A549 (cell line): ENCODE results near the gene DCPS.

Experiments
- CTCF ChIP-seq: fragments of >200 bp; sonication (Bioruptor Twin); formaldehyde crosslinking; IDR thresholded peaks from 3 replicates; pipeline ENCODE4 v1.5.1; 2016
- PHF8 ChIP-seq: fragments of 200-600 bp; sonication (generic); IDR thresholded peaks from 2 replicates; pipeline ENCODE4 v1.6.1; 2016; ENCODE audit warnings: low read depth, mild to moderate bottlenecking, antibody characterized with exemption, moderate library complexity, borderline replicate concordance
- RAD21 ChIP-seq, 2 experiments: fragments of >200 bp in 1 of 2; sonication (Bioruptor Twin) in 1 of 2; formaldehyde crosslinking in 1 of 2; IDR thresholded peaks in 1 of 2; conservative IDR thresholded peaks in 1 of 2; 2 replicates in 1 of 2; 3 replicates in 1 of 2; pipeline ENCODE4 v1.6.1; 2012 to 2018; ENCODE audit warnings: inconsistent platforms in 1 of 2
- REST ChIP-seq: fragments of 200-600 bp; sonication (generic); IDR thresholded peaks from 2 replicates; pipeline ENCODE4 v1.6.1; 2016; ENCODE audit warnings: antibody characterized with exemption, mild to moderate bottlenecking, moderate library complexity
- SREBF2 ChIP-seq: fragments of 450-650 bp; IDR thresholded peaks from 2 replicates; pipeline ENCODE4 v1.6.1; 2014; ENCODE audit warnings: mild to moderate bottlenecking, moderate library complexity
- TF ChIP-seq, protein P1 (sequence below): IDR thresholded peaks from 2 replicates; pipeline ENCODE4 v1.6.1; 2012; ENCODE audit warnings: low read depth, borderline replicate concordance
- TF ChIP-seq, protein P2 (sequence below): fragments of 250-450 bp; sonication (Bioruptor Pico); IDR thresholded peaks from 2 replicates; pipeline ENCODE4 v1.5.0; 2021; ENCODE audit warnings: mild to moderate bottlenecking, moderate library complexity, borderline replicate concordance

DNA sequence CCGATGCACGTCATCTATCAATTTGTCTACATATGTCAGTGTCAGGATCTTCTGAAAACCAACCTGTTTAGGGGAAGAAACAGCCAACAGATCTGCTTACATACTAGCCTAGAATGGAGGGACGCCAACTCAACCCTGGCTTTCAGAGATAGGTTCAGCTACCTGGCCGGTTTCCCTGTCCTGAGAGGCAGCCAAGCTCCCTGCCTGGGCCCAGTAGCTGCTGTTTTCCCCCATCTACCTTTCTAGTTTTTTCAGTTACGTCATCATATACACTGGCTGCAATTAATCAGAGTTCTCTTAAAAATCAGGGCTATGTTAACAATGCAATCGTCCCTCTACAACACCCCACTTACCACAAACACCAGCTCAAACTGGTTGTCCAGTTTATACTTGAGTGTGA lies 36.2 kb upstream of the DCPS start:
- TF ChIP-seq CTCF: no peak
- no peak for TF ChIP-seq SREBF2
- no peak for TF ChIP-seq RAD21 (conservative IDR thresholded peaks at IDR 0.05 in 1 of 2, IDR thresholded peaks at IDR 0.05 in 1 of 2)
- TF ChIP-seq, protein P1, sequence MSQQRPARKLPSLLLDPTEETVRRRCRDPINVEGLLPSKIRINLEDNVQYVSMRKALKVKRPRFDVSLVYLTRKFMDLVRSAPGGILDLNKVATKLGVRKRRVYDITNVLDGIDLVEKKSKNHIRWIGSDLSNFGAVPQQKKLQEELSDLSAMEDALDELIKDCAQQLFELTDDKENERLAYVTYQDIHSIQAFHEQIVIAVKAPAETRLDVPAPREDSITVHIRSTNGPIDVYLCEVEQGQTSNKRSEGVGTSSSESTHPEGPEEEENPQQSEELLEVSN: no peak
- no peak for TF ChIP-seq REST
- TF ChIP-seq, protein P2, sequence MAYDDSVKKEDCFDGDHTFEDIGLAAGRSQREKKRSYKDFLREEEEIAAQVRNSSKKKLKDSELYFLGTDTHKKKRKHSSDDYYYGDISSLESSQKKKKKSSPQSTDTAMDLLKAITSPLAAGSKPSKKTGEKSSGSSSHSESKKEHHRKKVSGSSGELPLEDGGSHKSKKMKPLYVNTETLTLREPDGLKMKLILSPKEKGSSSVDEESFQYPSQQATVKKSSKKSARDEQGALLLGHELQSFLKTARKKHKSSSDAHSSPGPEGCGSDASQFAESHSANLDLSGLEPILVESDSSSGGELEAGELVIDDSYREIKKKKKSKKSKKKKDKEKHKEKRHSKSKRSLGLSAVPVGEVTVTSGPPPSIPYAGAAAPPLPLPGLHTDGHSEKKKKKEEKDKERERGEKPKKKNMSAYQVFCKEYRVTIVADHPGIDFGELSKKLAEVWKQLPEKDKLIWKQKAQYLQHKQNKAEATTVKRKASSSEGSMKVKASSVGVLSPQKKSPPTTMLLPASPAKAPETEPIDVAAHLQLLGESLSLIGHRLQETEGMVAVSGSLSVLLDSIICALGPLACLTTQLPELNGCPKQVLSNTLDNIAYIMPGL (CRISPR knock-in tag): no peak
- no peak for TF ChIP-seq PHF8
